Spleen (tissue), 11 donors: Measurements from ENCODE around the gene CNN3. TPM values are rescaled to one million over a fixed set of nuclear protein-coding genes. Genes with fewer than 3 reads are reported as not detected.

Experiments
- DNase-seq: peaks from one replicate; pipeline ENCODE4 v3.0.0-alpha.2; 2020
- H3K27ac ChIP-seq, 8 donors: fragments of 200-600 bp; sonication (generic) in 7 of 8; 1 replicate in 4 of 8; 2 replicates in 4 of 8; pipeline versions ENCODE4 v1.5.0 to v1.8.0; 2016 to 2021; ENCODE audit warnings: inconsistent platforms in 4 of 8, mild to moderate bottlenecking in 4 of 8, moderate library complexity in 1 of 8
- H3K27me3 ChIP-seq, 7 donors: fragments of 200-600 bp; sonication (generic) in 6 of 7; replicated peaks in 1 of 7; 1 replicate in 4 of 7; 2 replicates in 3 of 7; pipeline versions ENCODE4 v1.5.0 to v1.8.0; 2016 to 2021; ENCODE audit warnings: inconsistent platforms in 3 of 7, mild to moderate bottlenecking in 1 of 7
- H3K36me3 ChIP-seq, 6 donors: fragments of 200-600 bp; sonication (generic) in 5 of 6; 1 replicate in 4 of 6; 2 replicates in 2 of 6; pipeline versions ENCODE4 v1.5.0 to v1.8.0; 2016 to 2021; ENCODE audit warnings: inconsistent platforms in 2 of 6
- H3K4me1 ChIP-seq, 6 donors: fragments of 200-600 bp; sonication (generic) in 5 of 6; 1 replicate in 3 of 6; 2 replicates in 3 of 6; pipeline versions ENCODE4 v1.5.0 to v1.8.0; 2016 to 2021; ENCODE audit warnings: inconsistent platforms in 3 of 6
- H3K4me3 ChIP-seq, 8 donors: fragments of 200-600 bp; sonication (generic) in 7 of 8; 1 replicate in 4 of 8; 2 replicates in 4 of 8; pipeline versions ENCODE4 v1.5.0 to v1.8.0; 2016 to 2021; ENCODE audit warnings: inconsistent platforms in 4 of 8, mild to moderate bottlenecking in 4 of 8, moderate library complexity in 2 of 8
- H3K9me3 ChIP-seq, 8 donors: fragments of 200-600 bp; sonication (generic) in 7 of 8; 1 replicate in 4 of 8; 2 replicates in 4 of 8; pipeline versions ENCODE4 v1.5.0 to v1.8.0; 2016 to 2021; ENCODE audit warnings: inconsistent platforms in 4 of 8
- POLR2A ChIP-seq, 3 donors: fragments of 450-650 bp; IDR thresholded peaks; one replicate each; pipeline ENCODE4 v1.5.1; 2017; ENCODE audit warnings: antibody characterized with exemption in 3 of 3, mild to moderate bottlenecking in 1 of 3
- POLR2AphosphoS5 ChIP-seq, 3 donors: sonication (generic); formaldehyde crosslinking; IDR thresholded peaks; one replicate each; pipeline ENCODE4 v1.5.1; 2017; ENCODE audit warnings: antibody characterized with exemption in 3 of 3
- WGBS, 5 donors: extraction: QIAGEN DNeasy Blood & Tissue Kit in 3 of 5; methylation state at CpG; one replicate each; pipeline versions ENCODE4 v1.1.5 to v1.1.7; 2013 to 2018; 5-methylcytosine and 5-hydroxymethylcytosine counted together
- intact Hi-C: fragments of 100-400 bp; cut with DNase I; formaldehyde crosslinking; loops from one replicate; pipeline ENCODE4 v1.15.0; 2023; ENCODE audit warnings: low total_unique reads
- polyA plus RNA-seq, 3 donors: library from polyadenylated mRNA; stranded (reverse); fragments of 200-250 nt; gene quantifications; one replicate each; pipeline ENCODE4 v1.2.1, GENCODE V29; 2013
- total RNA-seq, 7 donors: library from RNA; depleted of rRNA in 3 of 7; stranded (reverse); fragments of >200 nt in 3 of 7; fragmentation: NEBNext Ultra II Directional in 4 of 7; extraction: Animal tissue kit (Norgen Biotek cat#: 25700) in 4 of 7; gene quantifications; one replicate each; pipeline versions ENCODE4 v1.1.0 to v1.2.1, GENCODE V29; 2016 to 2021
- TF ChIP-seq, protein P1 (sequence below), 11 experiments: fragments of 200-600 bp in 7 of 11; fragments of 450-650 bp in 4 of 11; sonication (generic) in 4 of 11; IDR thresholded peaks in 8 of 11; conservative IDR thresholded peaks in 3 of 11; 1 replicate in 7 of 11; 2 replicates in 4 of 11; pipeline versions ENCODE4 v1.4.0 to v1.8.0; 2016 to 2021; ENCODE audit warnings: antibody characterized with exemption in 11 of 11, inconsistent platforms in 4 of 11, mild to moderate bottlenecking in 1 of 11
- donor health status: healthy with polysubstance abuse.
- donor health status: DM: no; HTN: no; CAD: no; lungs with moderate emphysema.
- donor health status: DM: no; HTN: no; CAD: no.
- donor health status: Bipolar disorder and iron deficiency.
- donor health status: healthy.
- donor health status: DM: no; HTN: no; CAD: no.
- donor health status: DM: yes; HTN: yes; CAD: no.

The CNN3 gene
- total and polyA plus RNA-seq, 10 donors = 27.4 to 124 (median 105) TPM

DNA sequence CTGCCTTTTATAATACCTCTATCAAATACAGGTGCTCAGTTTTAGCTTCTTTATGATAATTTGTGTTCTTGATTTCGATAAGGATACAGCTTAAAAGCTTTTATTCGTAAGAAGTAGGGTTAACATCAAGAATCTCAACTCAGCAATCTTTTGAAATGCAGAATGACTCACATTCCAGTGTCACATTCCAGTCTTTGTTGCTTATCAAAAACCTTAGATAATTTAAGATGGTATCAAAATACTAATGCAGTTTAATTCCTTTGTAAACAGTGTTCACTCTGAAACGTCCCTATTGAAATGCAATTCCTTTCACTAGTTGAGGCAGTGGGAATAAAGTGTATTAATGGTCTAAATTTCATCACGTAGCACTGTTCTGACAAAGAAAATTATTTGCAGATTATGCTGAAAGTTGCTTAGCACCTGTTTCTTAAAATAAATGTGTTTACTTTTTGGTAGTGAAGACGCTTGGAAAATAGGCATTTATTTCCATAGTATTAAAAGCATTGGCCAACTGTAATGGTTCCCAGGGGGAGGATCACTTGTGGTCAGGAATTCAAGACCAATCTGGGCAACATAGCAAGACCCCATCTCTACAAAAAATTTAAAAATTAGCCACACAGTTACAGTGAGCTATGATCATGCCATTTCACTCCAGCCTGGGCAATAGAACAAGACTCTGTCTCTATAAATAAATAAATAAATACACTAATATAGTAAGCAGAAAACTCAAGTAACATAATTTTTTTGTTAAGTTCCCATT, 10.1 kb upstream of the CNN3 start:
- Histone ChIP-seq H3K27ac (no peak overlapping the region), H3K27me3 (no peaks in the 10 kb centered on the region), H3K36me3 (no peaks in the 10 kb centered on the region), H3K4me1 (peaks cover 0 to 16% (median 1%) of the 10 kb centered on the region in 6 donors), H3K9me3 (no peaks in the 10 kb centered on the region), H3K4me3 (no peak overlapping the region)
- TF ChIP-seq, protein P1, sequence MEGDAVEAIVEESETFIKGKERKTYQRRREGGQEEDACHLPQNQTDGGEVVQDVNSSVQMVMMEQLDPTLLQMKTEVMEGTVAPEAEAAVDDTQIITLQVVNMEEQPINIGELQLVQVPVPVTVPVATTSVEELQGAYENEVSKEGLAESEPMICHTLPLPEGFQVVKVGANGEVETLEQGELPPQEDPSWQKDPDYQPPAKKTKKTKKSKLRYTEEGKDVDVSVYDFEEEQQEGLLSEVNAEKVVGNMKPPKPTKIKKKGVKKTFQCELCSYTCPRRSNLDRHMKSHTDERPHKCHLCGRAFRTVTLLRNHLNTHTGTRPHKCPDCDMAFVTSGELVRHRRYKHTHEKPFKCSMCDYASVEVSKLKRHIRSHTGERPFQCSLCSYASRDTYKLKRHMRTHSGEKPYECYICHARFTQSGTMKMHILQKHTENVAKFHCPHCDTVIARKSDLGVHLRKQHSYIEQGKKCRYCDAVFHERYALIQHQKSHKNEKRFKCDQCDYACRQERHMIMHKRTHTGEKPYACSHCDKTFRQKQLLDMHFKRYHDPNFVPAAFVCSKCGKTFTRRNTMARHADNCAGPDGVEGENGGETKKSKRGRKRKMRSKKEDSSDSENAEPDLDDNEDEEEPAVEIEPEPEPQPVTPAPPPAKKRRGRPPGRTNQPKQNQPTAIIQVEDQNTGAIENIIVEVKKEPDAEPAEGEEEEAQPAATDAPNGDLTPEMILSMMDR (IDR thresholded peaks at IDR 0.05 in 8 of 11, conservative IDR thresholded peaks at IDR 0.05 in 3 of 11) = no peak
- TF ChIP-seq POLR2A (IDR thresholded peaks at IDR 0.05) (no peak), POLR2AphosphoS5 (IDR thresholded peaks at IDR 0.05) (no peak)
- 72 to 87% (median 83%) methylated on average over 5 of the region's 5 CpGs for WGBS, 5 donors
- DNase-seq = no peak
- intact Hi-C loops = no loop called here

DNA sequence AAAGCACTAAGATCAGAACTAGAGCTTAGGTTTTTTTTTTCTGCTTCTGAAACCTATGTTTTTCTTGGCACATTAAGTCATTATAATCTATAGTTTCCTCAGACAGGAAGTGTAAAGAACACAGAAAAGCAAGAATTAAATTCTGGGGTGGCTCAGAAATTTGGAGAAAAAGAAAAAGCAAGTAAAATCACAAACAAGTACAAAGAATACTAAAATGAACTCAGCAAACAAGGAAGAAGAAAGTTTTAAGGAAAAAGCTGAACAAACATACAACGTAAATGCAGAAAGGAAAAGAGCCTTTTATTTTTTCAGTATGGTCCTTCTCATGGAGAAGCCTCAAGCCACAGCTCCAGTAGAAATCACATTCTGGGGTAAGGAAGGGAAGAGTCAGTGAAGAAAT, 8.6 kb upstream of the CNN3 start:
- TF ChIP-seq, protein P1 (IDR thresholded peaks at IDR 0.05 in 8 of 11, conservative IDR thresholded peaks at IDR 0.05 in 3 of 11) = no peak
- TF ChIP-seq POLR2A (IDR thresholded peaks at IDR 0.05) = no peak
- TF ChIP-seq POLR2AphosphoS5 (IDR thresholded peaks at IDR 0.05) = no peak
- Histone ChIP-seq H3K4me3 (no peak overlapping the region), H3K27ac (peak overlapping the region in 2 of 8 donors; percentile 7 to 46), H3K9me3 (no peaks in the 10 kb centered on the region), H3K36me3 (no peaks in the 10 kb centered on the region), H3K27me3 (no peaks in the 10 kb centered on the region), H3K4me1 (peaks cover 0 to 16% (median 1%) of the 10 kb centered on the region in 6 donors)
- intact Hi-C loops = no loop called here
- no peak for DNase-seq
- 47 to 56% (median 53%) methylated on average over 1 of the region's 1 CpG for WGBS, 5 donors

DNA sequence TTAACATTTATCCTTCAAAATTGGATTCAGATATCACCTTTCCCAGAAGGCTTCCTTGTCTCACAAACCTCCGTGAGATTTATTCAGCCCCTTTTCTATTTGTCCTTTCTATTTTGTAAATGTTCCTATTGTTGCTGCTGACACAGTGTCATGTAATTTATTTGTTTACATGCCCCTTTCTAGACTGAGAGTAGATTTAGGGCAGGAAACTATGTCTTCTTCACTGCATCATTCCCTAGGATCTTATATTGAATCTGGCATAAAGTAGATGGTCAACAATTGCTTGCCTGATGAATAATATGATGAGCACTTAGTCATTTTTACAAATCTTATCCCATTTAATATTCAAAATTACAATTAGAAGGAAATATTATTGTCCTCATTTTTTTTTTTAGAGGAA, 8.1 kb upstream of the CNN3 start:
- Histone ChIP-seq H3K9me3 (no peaks in the 10 kb centered on the region), H3K4me3 (no peak overlapping the region), H3K4me1 (peaks cover 0 to 16% (median 1%) of the 10 kb centered on the region in 6 donors), H3K27ac (no peak overlapping the region), H3K36me3 (no peaks in the 10 kb centered on the region), H3K27me3 (no peaks in the 10 kb centered on the region)
- intact Hi-C loops = no loop called here
- WGBS, 5 donors = 90 to 98% (median 95%) methylated on average over 1 of the region's 1 CpG
- no peak for DNase-seq
- TF ChIP-seq, protein P1 (IDR thresholded peaks at IDR 0.05 in 8 of 11, conservative IDR thresholded peaks at IDR 0.05 in 3 of 11) = no peak
- TF ChIP-seq POLR2AphosphoS5 (IDR thresholded peaks at IDR 0.05) (no peak), POLR2A (IDR thresholded peaks at IDR 0.05) (no peak)

DNA sequence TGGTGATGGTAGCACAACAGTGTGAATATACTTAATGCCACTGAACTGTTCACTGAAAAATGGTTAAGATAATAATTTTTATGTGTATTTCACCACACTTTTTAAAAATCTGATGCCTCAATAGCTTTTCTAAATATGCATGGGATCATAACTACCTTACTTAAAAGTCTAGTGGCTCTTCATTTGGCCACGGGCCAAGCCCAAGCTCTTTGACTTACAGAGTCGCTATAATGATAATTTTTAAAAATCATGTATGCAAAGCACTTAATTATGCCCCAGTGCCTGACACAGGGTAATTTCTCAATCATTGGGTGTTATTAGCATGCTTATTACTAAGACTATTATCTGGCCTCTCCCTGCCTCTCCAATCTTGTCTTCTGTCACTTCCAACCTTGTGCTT, 7.6 kb upstream of the CNN3 start:
- Histone ChIP-seq H3K36me3 (no peaks in the 10 kb centered on the region), H3K4me1 (peaks cover 0 to 16% (median 2%) of the 10 kb centered on the region in 6 donors), H3K4me3 (no peak overlapping the region), H3K9me3 (no peaks in the 10 kb centered on the region), H3K27ac (no peak overlapping the region), H3K27me3 (no peaks in the 10 kb centered on the region)
- no peak for DNase-seq
- intact Hi-C loops = no loop called here
- 82 to 89% (median 87%) methylated on average over 2 of the region's 2 CpGs for WGBS, 5 donors
- TF ChIP-seq, protein P1 (IDR thresholded peaks at IDR 0.05 in 8 of 11, conservative IDR thresholded peaks at IDR 0.05 in 3 of 11) = no peak
- TF ChIP-seq POLR2A (IDR thresholded peaks at IDR 0.05) (no peak), POLR2AphosphoS5 (IDR thresholded peaks at IDR 0.05) (no peak)
